ENCODE data around the gene SLN. TPM values are rescaled to one million over a fixed set of nuclear protein-coding genes. Genes with fewer than 3 reads are reported as not detected.

The SLN gene
- total and polyA plus RNA-seq, 2 experiments from 2014 or later, result 13.7 to 15.8 TPM

DNA sequence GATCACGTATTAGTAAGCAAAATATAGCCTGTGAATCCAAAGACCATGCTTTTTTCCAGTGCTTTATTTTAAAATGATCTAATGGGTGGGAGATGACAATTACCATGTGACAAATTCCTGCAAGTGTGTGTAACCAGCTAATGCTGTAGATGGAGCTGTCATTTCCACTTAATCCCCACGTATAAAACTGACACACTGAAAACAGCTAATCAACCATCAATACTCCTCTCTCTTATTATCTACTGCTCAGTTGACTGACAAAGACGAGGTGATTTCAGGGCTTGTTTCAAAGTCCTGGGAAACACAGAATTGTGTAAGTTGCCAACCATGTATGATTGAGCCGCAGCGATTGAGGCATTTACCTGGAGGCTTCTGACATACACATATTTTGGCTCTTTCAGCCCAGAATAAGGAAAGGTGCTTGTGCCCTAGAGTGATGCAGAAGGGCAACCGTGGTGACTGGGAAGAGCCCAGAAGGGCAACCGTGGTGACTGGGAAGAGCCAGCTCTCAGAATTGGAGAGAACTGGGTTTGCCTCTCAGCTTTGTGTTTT, 9.7 kb downstream of the SLN start:
- H3K4me1 ChIP-seq (ENCODE audit: insufficient read depth), result peaks cover 10% of the 10 kb centered on the region
- H3K9me3 ChIP-seq (ENCODE audit: low read depth), result no peaks in the 10 kb centered on the region
- no peaks in the 10 kb centered on the region for H3K27me3 ChIP-seq
- H3K27ac ChIP-seq, result no peak overlapping the region
- no peak overlapping the region for H2AFZ ChIP-seq
- H3K9me2 ChIP-seq (replicated peaks; ENCODE audit: insufficient read depth), result no peaks in the 10 kb centered on the region
- no peaks in the 10 kb centered on the region for H3K79me2 ChIP-seq
- DNase-seq (ENCODE audit: low spot score), result no peak
- TF ChIP-seq EZH2 (IDR thresholded peaks at IDR 0.05; ENCODE audit: borderline replicate concordance) (no peak), EZH2phosphoT487 (IDR thresholded peaks at IDR 0.05; ENCODE audit: low read depth, severe bottlenecking, unreplicated experiment) (no peak)
- TF ChIP-seq, protein P1, sequence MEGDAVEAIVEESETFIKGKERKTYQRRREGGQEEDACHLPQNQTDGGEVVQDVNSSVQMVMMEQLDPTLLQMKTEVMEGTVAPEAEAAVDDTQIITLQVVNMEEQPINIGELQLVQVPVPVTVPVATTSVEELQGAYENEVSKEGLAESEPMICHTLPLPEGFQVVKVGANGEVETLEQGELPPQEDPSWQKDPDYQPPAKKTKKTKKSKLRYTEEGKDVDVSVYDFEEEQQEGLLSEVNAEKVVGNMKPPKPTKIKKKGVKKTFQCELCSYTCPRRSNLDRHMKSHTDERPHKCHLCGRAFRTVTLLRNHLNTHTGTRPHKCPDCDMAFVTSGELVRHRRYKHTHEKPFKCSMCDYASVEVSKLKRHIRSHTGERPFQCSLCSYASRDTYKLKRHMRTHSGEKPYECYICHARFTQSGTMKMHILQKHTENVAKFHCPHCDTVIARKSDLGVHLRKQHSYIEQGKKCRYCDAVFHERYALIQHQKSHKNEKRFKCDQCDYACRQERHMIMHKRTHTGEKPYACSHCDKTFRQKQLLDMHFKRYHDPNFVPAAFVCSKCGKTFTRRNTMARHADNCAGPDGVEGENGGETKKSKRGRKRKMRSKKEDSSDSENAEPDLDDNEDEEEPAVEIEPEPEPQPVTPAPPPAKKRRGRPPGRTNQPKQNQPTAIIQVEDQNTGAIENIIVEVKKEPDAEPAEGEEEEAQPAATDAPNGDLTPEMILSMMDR (IDR thresholded peaks at IDR 0.05; ENCODE audit: poor library complexity), result no peak
- 78% methylated on average over 7 of the region's 7 CpGs for WGBS (ENCODE audit: low lambda C conversion rate, missing lambda C conversion rate)
- no peaks in the 10 kb centered on the region for H4K20me1 ChIP-seq (ENCODE audit: insufficient read depth, poor library complexity, severe bottlenecking)
- no peak overlapping the region for H3K4me2 ChIP-seq
- no peaks in the 10 kb centered on the region for H3K36me3 ChIP-seq (replicated peaks; ENCODE audit: insufficient read depth, low read depth)
- no peak overlapping the region for H3K4me3 ChIP-seq

DNA sequence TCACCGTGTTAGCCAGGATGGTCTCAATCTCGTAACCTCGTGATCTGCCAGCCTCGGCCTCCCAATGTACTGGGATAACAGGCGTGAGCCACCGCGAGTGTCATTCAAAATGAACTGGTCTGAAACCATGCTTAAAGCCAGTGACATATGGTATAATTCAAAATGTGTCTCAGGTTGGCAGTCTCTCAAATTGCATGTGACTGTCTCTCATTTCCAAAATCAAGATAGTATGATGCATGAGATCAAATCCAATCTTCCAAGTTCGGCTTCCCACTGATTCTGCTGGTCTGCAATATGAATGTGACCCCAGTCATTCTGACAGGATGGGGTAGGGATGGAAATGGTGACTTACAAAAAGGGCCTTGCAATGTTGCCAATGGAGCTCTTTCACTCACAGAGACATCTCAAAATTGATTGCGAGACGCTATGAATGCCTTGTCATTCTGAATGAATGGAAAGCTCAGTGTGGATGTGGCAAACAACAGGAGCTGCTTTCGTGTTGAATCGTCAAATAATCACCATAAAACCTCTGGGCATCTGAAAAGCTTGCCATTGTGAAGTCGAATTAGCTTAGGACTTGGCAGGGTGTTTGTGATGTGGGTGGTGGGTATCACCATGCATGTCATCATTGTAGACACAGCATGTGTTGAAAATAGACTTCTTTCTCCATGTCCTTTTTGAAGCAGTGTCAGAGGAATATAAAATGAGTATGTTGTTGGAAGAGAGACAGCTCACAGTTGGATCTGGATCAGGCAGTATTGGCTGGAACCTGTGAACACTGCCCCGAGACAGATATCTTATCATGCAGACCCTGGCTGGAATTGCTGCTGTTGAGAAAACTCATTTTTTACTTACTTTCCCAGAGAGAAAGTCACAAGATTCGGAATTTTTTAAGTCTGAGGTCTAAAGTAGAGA, 12.2 kb downstream of the SLN start:
- Histone ChIP-seq H3K4me2 (no peak overlapping the region), H3K4me1 (ENCODE audit: insufficient read depth) (peaks cover 10% of the 10 kb centered on the region), H4K20me1 (ENCODE audit: insufficient read depth, poor library complexity, severe bottlenecking) (no peaks in the 10 kb centered on the region), H3K79me2 (no peaks in the 10 kb centered on the region), H3K9me3 (ENCODE audit: low read depth) (no peaks in the 10 kb centered on the region), H3K27me3 (no peaks in the 10 kb centered on the region), H3K4me3 (no peak overlapping the region), H3K36me3 (replicated peaks; ENCODE audit: insufficient read depth, low read depth) (no peaks in the 10 kb centered on the region), H2AFZ (no peak overlapping the region), H3K27ac (no peak overlapping the region), H3K9me2 (replicated peaks; ENCODE audit: insufficient read depth) (no peaks in the 10 kb centered on the region)
- no peak for DNase-seq (ENCODE audit: low spot score)
- 88% methylated on average over 15 of the region's 15 CpGs for WGBS (ENCODE audit: low lambda C conversion rate, missing lambda C conversion rate)
- TF ChIP-seq EZH2 (IDR thresholded peaks at IDR 0.05; ENCODE audit: borderline replicate concordance), result no peak
- TF ChIP-seq EZH2phosphoT487 (IDR thresholded peaks at IDR 0.05; ENCODE audit: low read depth, severe bottlenecking, unreplicated experiment), result no peak
- TF ChIP-seq, protein P1 (IDR thresholded peaks at IDR 0.05; ENCODE audit: poor library complexity), result no peak

DNA sequence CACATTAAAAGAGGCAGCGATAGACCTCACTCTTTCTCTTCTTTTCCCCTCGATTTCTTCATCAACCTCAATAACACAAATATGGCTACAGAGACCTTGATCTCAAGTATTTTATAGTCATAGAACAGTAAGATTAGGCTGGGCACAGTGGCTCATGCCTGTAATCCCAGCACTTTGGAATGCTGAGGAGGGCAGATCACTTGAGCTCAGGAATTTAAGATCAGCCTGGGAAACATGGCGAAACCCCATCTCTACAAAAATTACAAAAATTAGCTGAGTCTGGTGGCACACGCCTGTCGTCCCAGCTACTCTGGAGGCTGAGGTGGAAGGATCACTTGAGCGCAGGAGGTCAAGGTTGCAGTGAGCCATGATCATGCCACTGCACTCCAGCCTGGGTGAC, 14.6 kb downstream of the SLN start:
- H4K20me1 ChIP-seq (ENCODE audit: insufficient read depth, poor library complexity, severe bottlenecking), result no peaks in the 10 kb centered on the region
- TF ChIP-seq EZH2phosphoT487 (IDR thresholded peaks at IDR 0.05; ENCODE audit: low read depth, severe bottlenecking, unreplicated experiment) (no peak), EZH2 (IDR thresholded peaks at IDR 0.05; ENCODE audit: borderline replicate concordance) (no peak)
- TF ChIP-seq, protein P1 (IDR thresholded peaks at IDR 0.05; ENCODE audit: poor library complexity), result no peak
- 85% methylated on average over 6 of the region's 6 CpGs for WGBS (ENCODE audit: low lambda C conversion rate, missing lambda C conversion rate)
- H3K79me2 ChIP-seq, result no peaks in the 10 kb centered on the region
- no peak overlapping the region for H3K27ac ChIP-seq
- no peaks in the 10 kb centered on the region for H3K9me3 ChIP-seq (ENCODE audit: low read depth)
- no peaks in the 10 kb centered on the region for H3K9me2 ChIP-seq (replicated peaks; ENCODE audit: insufficient read depth)
- H3K27me3 ChIP-seq, result no peaks in the 10 kb centered on the region
- no peaks in the 10 kb centered on the region for H3K36me3 ChIP-seq (replicated peaks; ENCODE audit: insufficient read depth, low read depth)
- DNase-seq (ENCODE audit: low spot score), result no peak
- H2AFZ ChIP-seq, result no peak overlapping the region
- peaks cover 2% of the 10 kb centered on the region for H3K4me1 ChIP-seq (ENCODE audit: insufficient read depth)
- H3K4me2 ChIP-seq, result no peak overlapping the region
- no peak overlapping the region for H3K4me3 ChIP-seq

Data from hepatocyte (in vitro differentiated cells).